H1 (cell line): ENCODE measurements around the gene NAV3. TPM values are rescaled to one million over a fixed set of nuclear protein-coding genes. Genes with fewer than 3 reads are reported as not detected.

Source experiments
- CTCF ChIA-PET: fragments of 300-600 bp; sonication (Branson Sonifier 250); formaldehyde crosslinking; loops from one replicate; lab custom pipeline; 2021; ENCODE audit not compliant: partially characterized antibody; lab: Charles Lee
- POLR2A ChIA-PET: fragments of 300-600 bp; sonication (Branson Sonifier 250); formaldehyde crosslinking; loops from one replicate; lab custom pipeline; 2021; ENCODE audit warnings: inconsistent platforms; ENCODE audit not compliant: partially characterized antibody; lab: Charles Lee
- DNase-seq, 2 experiments: peaks; one replicate each; pipeline versions ENCODE4 v3.0.0 to v3.0.0-alpha.2; 2010 to 2022; ENCODE audit warnings: low spot score in 2 of 2, low read depth in 1 of 2, mixed read lengths in 1 of 2
- FAIRE-seq: peaks from 2 replicates; lab custom pipeline; 2011; peaks lifted over from hg19 to GRCh38; lab: Jason Lieb, UNC
- H2AFZ ChIP-seq: 2 replicates; pipeline ENCODE4 v1.8.1; 2012; ENCODE audit warnings: low read length, inconsistent platforms
- H2AK5ac ChIP-seq: 2 replicates; pipeline ENCODE4 v1.6.1; 2013; ENCODE audit warnings: low read depth, low read length
- H2BK120ac ChIP-seq: replicated peaks from 2 replicates; pipeline ENCODE3; 2013; ENCODE audit warnings: low read depth, low read length, inconsistent platforms
- H2BK12ac ChIP-seq: 2 replicates; pipeline ENCODE4 v1.6.1; 2013; ENCODE audit warnings: low read depth, low read length
- H2BK15ac ChIP-seq: 2 replicates; pipeline ENCODE4 v1.6.1; 2013; ENCODE audit warnings: low read length
- H2BK20ac ChIP-seq: 2 replicates; pipeline ENCODE4 v1.6.1; 2013; ENCODE audit warnings: low read length
- H2BK5ac ChIP-seq: 2 replicates; pipeline ENCODE4 v1.6.1; 2013; ENCODE audit warnings: low read depth, low read length
- H3K14ac ChIP-seq: 2 replicates; pipeline ENCODE4 v1.6.1; 2013; ENCODE audit warnings: inconsistent platforms; ENCODE audit not compliant: insufficient read length
- H3K18ac ChIP-seq: 2 replicates; pipeline ENCODE4 v1.6.1; 2013; ENCODE audit warnings: low read length; ENCODE audit errors: extremely low read depth
- H3K23ac ChIP-seq: 2 replicates; pipeline ENCODE4 v1.6.1; 2013; ENCODE audit warnings: inconsistent platforms; ENCODE audit not compliant: insufficient read length
- H3K23me2 ChIP-seq: 2 replicates; pipeline ENCODE4 v1.6.1; 2013; ENCODE audit warnings: low read depth, low read length
- H3K27ac ChIP-seq: 2 replicates; pipeline ENCODE4 v1.6.1; 2011; ENCODE audit warnings: low read depth, low read length, inconsistent platforms
- H3K27me3 ChIP-seq, 4 experiments: replicated peaks in 1 of 4; 1 replicate in 1 of 4; 2 replicates in 3 of 4; pipeline versions ENCODE4 v1.6.1 to v1.8.1; 2011 to 2013; ENCODE audit warnings: low read length in 3 of 4, mild to moderate bottlenecking in 3 of 4, inconsistent platforms in 2 of 4, mixed read lengths in 2 of 4, moderate library complexity in 1 of 4; ENCODE audit not compliant: control insufficient read depth in 3 of 4, insufficient read depth in 3 of 4; ENCODE audit errors: extremely low read depth in 1 of 4
- H3K36me3 ChIP-seq, 4 experiments: 2 replicates each; pipeline versions ENCODE4 v1.6.1 to v1.8.1; 2011 to 2013; ENCODE audit warnings: mild to moderate bottlenecking in 4 of 4, low read length in 3 of 4, moderate library complexity in 2 of 4, control low read depth in 1 of 4, inconsistent platforms in 1 of 4; ENCODE audit not compliant: insufficient read depth in 4 of 4, control insufficient read depth in 2 of 4
- H3K4ac ChIP-seq: replicated peaks from 2 replicates; pipeline ENCODE3; 2013; ENCODE audit warnings: low read length, low read depth, mixed read lengths, inconsistent platforms; ENCODE audit not compliant: insufficient read length
- H3K4me1 ChIP-seq, 4 experiments: replicated peaks in 1 of 4; 1 replicate in 1 of 4; 2 replicates in 3 of 4; pipeline versions ENCODE4 v1.6.1 to v1.8.1; 2011 to 2013; ENCODE audit warnings: low read length in 3 of 4, inconsistent platforms in 2 of 4, mixed read lengths in 1 of 4; ENCODE audit not compliant: insufficient read depth in 4 of 4, control insufficient read depth in 3 of 4
- H3K4me2 ChIP-seq, 2 experiments: 2 replicates each; pipeline versions ENCODE4 v1.6.1 to v1.8.1; 2011 to 2013; ENCODE audit warnings: low read depth in 2 of 2, low read length in 2 of 2, control low read depth in 1 of 2, inconsistent platforms in 1 of 2, mild to moderate bottlenecking in 1 of 2; ENCODE audit not compliant: insufficient read depth in 1 of 2
- H3K4me3 ChIP-seq, 4 experiments: fragments of 200-600, 300-600 bp in 1 of 4; sonication (generic), shearing (Covaris generic), sonication (Bioruptor Twin) in 1 of 4; 2 replicates each; pipeline versions ENCODE4 v1.5.1 to v1.8.1; 2011 to 2016; ENCODE audit warnings: low read length in 4 of 4, low read depth in 3 of 4, control low read depth in 2 of 4, inconsistent platforms in 2 of 4, mild to moderate bottlenecking in 2 of 4, mixed read lengths in 1 of 4, moderate library complexity in 1 of 4; ENCODE audit not compliant: insufficient read depth in 2 of 4; ENCODE audit errors: extremely low read depth in 1 of 4
- H3K56ac ChIP-seq: replicated peaks from 2 replicates; pipeline ENCODE3; 2013; ENCODE audit warnings: low read depth, mild to moderate bottlenecking, mixed read lengths, low read length, inconsistent platforms; ENCODE audit not compliant: insufficient read length
- H3K79me1 ChIP-seq: 2 replicates; pipeline ENCODE4 v1.6.1; 2013; ENCODE audit warnings: low read depth, low read length, control low read depth
- H3K79me2 ChIP-seq, 2 experiments: 2 replicates each; pipeline versions ENCODE4 v1.6.1 to v1.8.1; 2012 to 2013; ENCODE audit warnings: low read length in 2 of 2, mild to moderate bottlenecking in 2 of 2, inconsistent platforms in 1 of 2; ENCODE audit not compliant: insufficient read depth in 2 of 2, control insufficient read depth in 1 of 2
- H3K9ac ChIP-seq, 4 experiments: replicated peaks in 1 of 4; 1 replicate in 1 of 4; 2 replicates in 3 of 4; pipeline versions ENCODE4 v1.6.1 to v1.8.1; 2011 to 2013; ENCODE audit warnings: low read depth in 3 of 4, low read length in 3 of 4, control low read depth in 2 of 4, mild to moderate bottlenecking in 2 of 4, moderate library complexity in 2 of 4, inconsistent platforms in 1 of 4; ENCODE audit errors: extremely low read depth in 1 of 4
- H3K9me3 ChIP-seq, 2 experiments: 2 replicates each; pipeline versions ENCODE4 v1.6.1 to v1.8.1; 2012 to 2013; ENCODE audit warnings: mild to moderate bottlenecking in 2 of 2, moderate library complexity in 2 of 2, control low read depth in 1 of 2, inconsistent platforms in 1 of 2, low read depth in 1 of 2, low read length in 1 of 2, mixed read lengths in 1 of 2; ENCODE audit not compliant: insufficient read depth in 2 of 2
- H4K20me1 ChIP-seq, 2 experiments: replicated peaks in 1 of 2; 2 replicates each; pipeline versions ENCODE3 to v1.8.1; 2011 to 2013; ENCODE audit warnings: inconsistent platforms in 2 of 2, low read length in 2 of 2, mild to moderate bottlenecking in 1 of 2; ENCODE audit not compliant: insufficient read depth in 2 of 2, control insufficient read depth in 1 of 2
- H4K5ac ChIP-seq: 2 replicates; pipeline ENCODE4 v1.6.1; 2013; ENCODE audit warnings: low read length, low read depth, mixed read lengths, inconsistent platforms; ENCODE audit not compliant: insufficient read length
- H4K8ac ChIP-seq: 2 replicates; pipeline ENCODE4 v1.8.0; 2013; ENCODE audit warnings: mild to moderate bottlenecking, moderate library complexity, low read length, inconsistent platforms; ENCODE audit not compliant: insufficient read depth; ENCODE audit errors: extremely low read depth
- H4K91ac ChIP-seq: replicated peaks from 2 replicates; pipeline ENCODE3; 2013; ENCODE audit warnings: low read length, mixed read lengths, inconsistent platforms; ENCODE audit not compliant: insufficient read length
- BCL11A ChIP-seq, 2 experiments: IDR thresholded peaks; one replicate each; pipeline ENCODE4 v1.6.1; 2011; ENCODE audit warnings: low read depth in 2 of 2, low read length in 2 of 2, mild to moderate bottlenecking in 2 of 2
- CREB1 ChIP-seq: IDR thresholded peaks from 2 replicates; pipeline ENCODE4 v1.6.1; 2012; ENCODE audit warnings: inconsistent platforms
- EP300 ChIP-seq, 2 experiments: IDR thresholded peaks; 1 replicate in 1 of 2; 2 replicates in 1 of 2; pipeline ENCODE4 v1.6.1; 2011 to 2012; ENCODE audit warnings: low read depth in 2 of 2, low read length in 2 of 2, mild to moderate bottlenecking in 2 of 2, borderline replicate concordance in 1 of 2, inconsistent platforms in 1 of 2, moderate library complexity in 1 of 2
- HDAC6 ChIP-seq: IDR thresholded peaks from one replicate; pipeline ENCODE4 v1.7.1; 2012; ENCODE audit warnings: low read depth, mild to moderate bottlenecking, inconsistent platforms, low read length, moderate library complexity
- KDM4A ChIP-seq: IDR thresholded peaks from one replicate; pipeline ENCODE4 v1.7.1; 2012; ENCODE audit warnings: low read depth, mild to moderate bottlenecking, moderate library complexity, low read length, inconsistent platforms; ENCODE audit not compliant: severe bottlenecking
- NANOG ChIP-seq: IDR thresholded peaks from 2 replicates; pipeline ENCODE4 v1.6.1; 2011; ENCODE audit warnings: low read length, low read depth, mild to moderate bottlenecking, inconsistent platforms; ENCODE audit not compliant: insufficient read depth, poor library complexity, severe bottlenecking
- POLR2AphosphoS5 ChIP-seq: IDR thresholded peaks from 2 replicates; pipeline ENCODE4 v1.6.1; 2011; ENCODE audit warnings: low read depth, low read length
- RAD21 ChIP-seq, 2 experiments: IDR thresholded peaks in 1 of 2; conservative IDR thresholded peaks in 1 of 2; 2 replicates each; pipeline ENCODE4 v1.6.1; 2011; ENCODE audit warnings: low read depth in 2 of 2, low read length in 2 of 2, improper control_type of control experiment in 1 of 2, inconsistent platforms in 1 of 2, mild to moderate bottlenecking in 1 of 2, moderate library complexity in 1 of 2
- RXRA ChIP-seq: IDR thresholded peaks from 2 replicates; pipeline ENCODE4 v1.6.1; 2011; ENCODE audit warnings: low read depth, mild to moderate bottlenecking, low read length, moderate library complexity; ENCODE audit not compliant: insufficient read depth
- SAP30 ChIP-seq: fragments of 300-600 bp; sonication (generic); IDR thresholded peaks from 2 replicates; pipeline ENCODE4 v1.7.1; 2012; ENCODE audit warnings: low read length, moderate library complexity, mild to moderate bottlenecking, inconsistent platforms; ENCODE audit not compliant: insufficient read depth, insufficient replicate concordance
- SIX5 ChIP-seq: IDR thresholded peaks from 2 replicates; pipeline ENCODE4 v1.6.1; 2011; ENCODE audit warnings: mild to moderate bottlenecking, low read depth, low read length
- SP1 ChIP-seq: IDR thresholded peaks from 2 replicates; pipeline ENCODE4 v1.6.1; 2011; ENCODE audit warnings: low read depth, low read length
- TCF12 ChIP-seq: IDR thresholded peaks from 2 replicates; pipeline ENCODE4 v1.6.1; 2011; ENCODE audit warnings: low read depth, mild to moderate bottlenecking, low read length
- polyA plus RNA-seq, 7 experiments: library from polyadenylated mRNA; depleted of rRNA in 3 of 7; stranded (reverse) in 5 of 7; unstranded in 2 of 7; fragments of >200 nt in 5 of 7; fragments of 200-250 nt in 2 of 7; gene quantifications; 1 replicate in 5 of 7; 2 replicates in 1 of 7; 4 replicates in 1 of 7; pipeline versions ENCODE4 v1.2.1 to v1.2.3, GENCODE V29; 2011 to 2013; ENCODE audit warnings: missing spikeins in 2 of 7, mixed read lengths in 2 of 7
- total RNA-seq: library from RNA; stranded (reverse); fragmentation: NEBNext Ultra II Directional; extraction: Animal tissue kit (Norgen Biotek cat#: 25700); gene quantifications from 2 replicates; pipeline ENCODE4 v1.2.1, GENCODE V29; 2021

NAV3 gene
- total and polyA plus RNA-seq, 2 of the 8 experiments (the other 6 are each of a cell fraction or from before 2014, with no cell fraction given), result 0.47 to 5.0 TPM

GRCh38 chr12:77894556-77894955 is 63.9 kb downstream of the NAV3 start (continued):
- no peak for TF ChIP-seq CREB1

- H3K9ac ChIP-seq, result no peak overlapping the region
- H2AK5ac ChIP-seq, result no peak overlapping the region
- H3K79me1 ChIP-seq, result no peaks in the 10 kb centered on the region
- H4K5ac ChIP-seq, result no peak overlapping the region
- FAIRE-seq, result no peak
- H3K36me3 ChIP-seq, result no peaks in the 10 kb centered on the region
- no peak for DNase-seq
- H2BK15ac ChIP-seq, result no peak overlapping the region
- CTCF ChIA-PET, result interaction anchor here (0.7 kb wide), 1 partner anchor 16 kb away, joined by 3 read pairs; no protein-coding TSS in a partner anchor
- H3K27ac ChIP-seq, result no peak overlapping the region
- H3K14ac ChIP-seq, result no peak overlapping the region
- no peak overlapping the region for H2AFZ ChIP-seq
- no peak overlapping the region for H2BK12ac ChIP-seq
- H4K91ac ChIP-seq, result no peak overlapping the region
- no peaks in the 10 kb centered on the region for H3K79me2 ChIP-seq
- peaks cover 0 to 2% (median 0%) of the 10 kb centered on the region in 4 experiments; a peak in 1 of 7 replicates for H3K4me1 ChIP-seq
- no peak overlapping the region for H3K56ac ChIP-seq
- no peaks in the 10 kb centered on the region for H4K20me1 ChIP-seq
- H3K9me3 ChIP-seq, result no peaks in the 10 kb centered on the region
- POLR2A ChIA-PET, result interaction anchor here (1.3 kb wide), 1 partner anchor 10 kb away, joined by 3 read pairs; no protein-coding TSS in a partner anchor
- no peak overlapping the region for H3K4me2 ChIP-seq
- H2BK20ac ChIP-seq, result no peak overlapping the region
- no peak overlapping the region for H3K23ac ChIP-seq
- no peak overlapping the region for H3K18ac ChIP-seq
- no peak overlapping the region for H3K4me3 ChIP-seq
- H2BK5ac ChIP-seq, result no peak overlapping the region
- no peak overlapping the region for H2BK120ac ChIP-seq
- no peaks in the 10 kb centered on the region for H3K23me2 ChIP-seq
- no peak overlapping the region for H4K8ac ChIP-seq
- no peaks in the 10 kb centered on the region for H3K27me3 ChIP-seq
- no peak overlapping the region for H3K4ac ChIP-seq
- TF ChIP-seq EP300 (IDR thresholded peaks at IDR 0.05; ENCODE audit: borderline replicate concordance in 1 of 2, low read depth in 2 of 2, low read length in 2 of 2) (no peak), NANOG (no peak), POLR2AphosphoS5 (no peak), RAD21 (IDR thresholded peaks at IDR 0.05 in 1 of 2, conservative IDR thresholded peaks at IDR 0.05 in 1 of 2; ENCODE audit: low read depth in 2 of 2, low read length in 2 of 2) (no peak), BCL11A (IDR thresholded peaks at IDR 0.05; ENCODE audit: low read depth in 2 of 2, low read length in 2 of 2) (no peak), TCF12 (no peak), RXRA (no peak), KDM4A (no peak), SIX5 (no peak), SAP30 (no peak), SP1 (no peak), HDAC6 (no peak)
These were observed 65.0 kb downstream of the NAV3 start for GRCh38 chr12:77895699-77896098.
